PFSK-1 (cell line): ENCODE data around the gene TK1.

ENCODE experiments used
- POLR2AphosphoS5 ChIP-seq: IDR thresholded peaks from 2 replicates; pipeline ENCODE4 v1.6.1; 2012; ENCODE audit warnings: low read depth, mild to moderate bottlenecking, control low read depth, low read length, moderate library complexity
- TAF1 ChIP-seq: IDR thresholded peaks from 2 replicates; pipeline ENCODE4 v1.6.1; 2012; ENCODE audit warnings: low read length, control low read depth, borderline replicate concordance; ENCODE audit not compliant: insufficient read depth

DNA sequence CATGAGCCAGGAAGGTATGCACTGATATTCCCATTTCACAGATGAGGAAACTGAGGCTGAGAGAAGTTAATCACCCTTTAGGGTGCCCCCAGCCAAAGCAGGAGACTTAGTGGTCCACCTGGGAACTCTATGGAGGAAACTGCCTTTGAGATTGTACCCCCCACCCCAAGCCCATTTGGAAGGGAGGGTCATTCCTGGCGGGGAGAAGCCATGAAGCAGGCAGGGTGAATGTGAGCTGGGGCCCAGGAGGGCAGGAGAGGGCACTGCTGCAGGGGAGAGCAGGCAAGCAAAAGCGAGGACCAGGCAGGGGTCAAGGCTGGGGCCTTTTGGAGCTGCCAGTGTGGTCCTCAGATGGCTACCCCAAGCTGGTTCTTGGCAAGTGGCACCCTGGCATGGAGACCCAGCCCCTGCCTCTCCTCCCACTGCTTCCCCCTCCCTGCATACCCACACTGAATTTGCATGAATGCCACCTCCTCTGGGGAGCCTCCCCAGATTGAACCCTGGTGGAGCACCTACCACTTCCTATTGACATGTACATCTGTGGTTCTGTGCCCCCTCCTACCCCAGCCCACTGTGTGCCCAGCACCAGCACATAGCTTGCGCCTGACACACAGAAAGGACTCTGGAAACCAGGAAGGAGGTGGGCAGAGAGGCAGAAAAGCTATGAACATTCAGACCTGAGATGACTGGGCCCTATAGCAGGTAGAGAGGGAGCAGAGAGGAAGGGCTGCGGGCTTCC is 57.3 kb downstream of the TK1 start:
- TF ChIP-seq POLR2AphosphoS5 (no peak), TAF1 (no peak)
